Mesenchymal stem cell (in vitro differentiated cells and primary cell): ENCODE results near the gene MTTP.

ENCODE experiments used
- DNase-seq: peaks from one replicate; pipeline ENCODE4 v3.0.0-alpha.2; 2013
- H2AFZ ChIP-seq: one replicate; pipeline ENCODE4 v1.6.1; 2013; ENCODE audit warnings: low read depth, mild to moderate bottlenecking, control low read depth, inconsistent platforms, low read length, moderate library complexity
- H2AK5ac ChIP-seq: 2 replicates; pipeline ENCODE4 v1.6.1; 2013; ENCODE audit warnings: low read length, moderate library complexity, mild to moderate bottlenecking, inconsistent platforms; ENCODE audit not compliant: severe bottlenecking
- H2BK120ac ChIP-seq: one replicate; pipeline ENCODE4 v1.6.1; 2013; ENCODE audit warnings: low read depth, mild to moderate bottlenecking, inconsistent platforms, low read length, moderate library complexity
- H2BK12ac ChIP-seq, 2 experiments: one replicate each; pipeline ENCODE4 v1.6.1; 2013; ENCODE audit warnings: inconsistent platforms in 2 of 2, low read length in 2 of 2, mild to moderate bottlenecking in 2 of 2, moderate library complexity in 2 of 2, control low read depth in 1 of 2
- H2BK15ac ChIP-seq: one replicate; pipeline ENCODE4 v1.6.1; 2013; ENCODE audit warnings: mild to moderate bottlenecking, low read depth, inconsistent platforms; ENCODE audit not compliant: poor library complexity, severe bottlenecking
- H2BK5ac ChIP-seq: 2 replicates; pipeline ENCODE4 v1.6.1; 2013; ENCODE audit warnings: low read depth, mild to moderate bottlenecking, low read length, control low read depth, inconsistent platforms; ENCODE audit not compliant: poor library complexity, severe bottlenecking
- H3K14ac ChIP-seq, 2 experiments: one replicate each; pipeline ENCODE4 v1.6.1; 2013; ENCODE audit warnings: inconsistent platforms in 2 of 2, low read length in 2 of 2, control low read depth in 1 of 2, mild to moderate bottlenecking in 1 of 2, moderate library complexity in 1 of 2
- H3K18ac ChIP-seq, 2 experiments: one replicate each; pipeline ENCODE4 v1.6.1; 2013; ENCODE audit warnings: inconsistent platforms in 2 of 2, low read length in 2 of 2, control low read depth in 1 of 2, low read depth in 1 of 2, mild to moderate bottlenecking in 1 of 2
- H3K23ac ChIP-seq, 2 experiments: one replicate each; pipeline ENCODE4 v1.6.1; 2013; ENCODE audit warnings: inconsistent platforms in 2 of 2, low read length in 2 of 2, mild to moderate bottlenecking in 2 of 2, moderate library complexity in 2 of 2, control low read depth in 1 of 2
- H3K27ac ChIP-seq: 2 replicates; pipeline ENCODE4 v1.5.1; 2013; ENCODE audit warnings: mild to moderate bottlenecking, moderate library complexity, low read length, control low read depth, inconsistent platforms; ENCODE audit not compliant: poor library complexity, severe bottlenecking
- H3K27me3 ChIP-seq, 2 experiments: 2 replicates each; pipeline versions ENCODE4 v1.6.1 to v1.7.0; 2013; ENCODE audit warnings: low read length in 2 of 2, mild to moderate bottlenecking in 2 of 2, moderate library complexity in 2 of 2, control low read depth in 1 of 2, inconsistent platforms in 1 of 2; ENCODE audit not compliant: control insufficient read depth in 1 of 2, insufficient read depth in 1 of 2
- H3K36me3 ChIP-seq, 2 experiments: 2 replicates each; pipeline versions ENCODE4 v1.6.1 to v1.7.0; 2013; ENCODE audit warnings: low read length in 2 of 2, control low read depth in 1 of 2, inconsistent platforms in 1 of 2, low read depth in 1 of 2, mild to moderate bottlenecking in 1 of 2; ENCODE audit not compliant: insufficient read depth in 2 of 2, control insufficient read depth in 1 of 2
- H3K4ac ChIP-seq, 2 experiments: one replicate each; pipeline ENCODE4 v1.6.1; 2013; ENCODE audit warnings: inconsistent platforms in 2 of 2, low read length in 2 of 2, mild to moderate bottlenecking in 2 of 2, moderate library complexity in 2 of 2, control low read depth in 1 of 2, low read depth in 1 of 2
- H3K4me1 ChIP-seq: 2 replicates; pipeline ENCODE4 v1.6.1; 2013; ENCODE audit warnings: low read depth, low read length, control low read depth; ENCODE audit not compliant: control insufficient read depth, insufficient read depth
- H3K4me2 ChIP-seq: 2 replicates; pipeline ENCODE4 v1.6.1; 2013; ENCODE audit warnings: low read length, mild to moderate bottlenecking, inconsistent platforms; ENCODE audit not compliant: poor library complexity, severe bottlenecking
- H3K4me3 ChIP-seq, 2 experiments: 2 replicates each; pipeline versions ENCODE4 v1.5.1 to v1.7.0; 2013; ENCODE audit warnings: low read length in 2 of 2, mild to moderate bottlenecking in 2 of 2, control low read depth in 1 of 2, low read depth in 1 of 2; ENCODE audit not compliant: insufficient read depth in 1 of 2
- H3K79me1 ChIP-seq: replicated peaks from 2 replicates; pipeline ENCODE4 v1.6.1; 2013; ENCODE audit warnings: mild to moderate bottlenecking, control low read depth, low read length, inconsistent platforms; ENCODE audit not compliant: poor library complexity, severe bottlenecking
- H3K9ac ChIP-seq: 2 replicates; pipeline ENCODE4 v1.7.0; 2013; ENCODE audit warnings: mild to moderate bottlenecking, low read length, moderate library complexity
- H3K9me3 ChIP-seq: 2 replicates; pipeline ENCODE4 v1.7.0; 2013; ENCODE audit warnings: mild to moderate bottlenecking, low read length; ENCODE audit not compliant: control insufficient read depth
- H4K8ac ChIP-seq: one replicate; pipeline ENCODE4 v1.6.1; 2013; ENCODE audit warnings: inconsistent platforms, mild to moderate bottlenecking, low read length, moderate library complexity
- H4K91ac ChIP-seq: one replicate; pipeline ENCODE4 v1.6.1; 2013; ENCODE audit warnings: mild to moderate bottlenecking, low read length, inconsistent platforms
- WGBS: methylation state at CpG from one replicate; pipeline ENCODE4 v1.1.7; 2013; ENCODE audit warnings: mixed read lengths; 5-methylcytosine and 5-hydroxymethylcytosine counted together

MTTP gene

GRCh38 chr4:99636422-99636821 lies 61.8 kb downstream of the MTTP start:
- H3K9ac ChIP-seq = no peak overlapping the region
- no peak overlapping the region for H2AK5ac ChIP-seq
- no peak overlapping the region for H3K4ac ChIP-seq
- H4K8ac ChIP-seq = no peak overlapping the region
- no peaks in the 10 kb centered on the region for H3K79me1 ChIP-seq
- no peaks in the 10 kb centered on the region for H3K9me3 ChIP-seq
- no peak overlapping the region for H3K27ac ChIP-seq
- H3K18ac ChIP-seq = no peak overlapping the region
- H3K4me2 ChIP-seq = no peak overlapping the region
- no peak overlapping the region for H2BK12ac ChIP-seq
- no peak overlapping the region for H4K91ac ChIP-seq
- DNase-seq = no peak
- no peak overlapping the region for H2BK120ac ChIP-seq
- no peak overlapping the region for H3K14ac ChIP-seq
- no peak overlapping the region for H3K4me3 ChIP-seq
- H3K27me3 ChIP-seq = no peaks in the 10 kb centered on the region
- no peak overlapping the region for H2BK5ac ChIP-seq
- WGBS = 97% methylated on average over 2 of the region's 2 CpGs
- no peak overlapping the region for H2BK15ac ChIP-seq
- no peak overlapping the region for H2AFZ ChIP-seq
- H3K36me3 ChIP-seq = no peaks in the 10 kb centered on the region
- no peak overlapping the region for H3K23ac ChIP-seq
- peaks cover 2% of the 10 kb centered on the region for H3K4me1 ChIP-seq

GRCh38 chr4:99637174-99637573 lies 62.5 kb downstream of the MTTP start:
- no peak overlapping the region for H3K9ac ChIP-seq
- H3K79me1 ChIP-seq = no peaks in the 10 kb centered on the region
- no peak overlapping the region for H3K23ac ChIP-seq
- H3K4me1 ChIP-seq = peaks cover 1% of the 10 kb centered on the region
- H4K91ac ChIP-seq = no peak overlapping the region
- WGBS = 81% methylated on average over 4 of the region's 5 CpGs
- H3K14ac ChIP-seq = no peak overlapping the region
- no peak overlapping the region for H2BK5ac ChIP-seq
- H2BK15ac ChIP-seq = no peak overlapping the region
- H3K36me3 ChIP-seq = no peaks in the 10 kb centered on the region
- no peak overlapping the region for H3K4ac ChIP-seq
- H3K18ac ChIP-seq = no peak overlapping the region
- no peaks in the 10 kb centered on the region for H3K27me3 ChIP-seq
- H3K4me2 ChIP-seq = no peak overlapping the region
- H2AK5ac ChIP-seq = no peak overlapping the region
- no peak overlapping the region for H2BK12ac ChIP-seq
- no peak for DNase-seq
- no peak overlapping the region for H4K8ac ChIP-seq
- no peaks in the 10 kb centered on the region for H3K9me3 ChIP-seq
- no peak overlapping the region for H3K27ac ChIP-seq
- no peak overlapping the region for H3K4me3 ChIP-seq
- no peak overlapping the region for H2AFZ ChIP-seq
- no peak overlapping the region for H2BK120ac ChIP-seq

GRCh38 chr4:99640676-99641075 lies 66.1 kb downstream of the MTTP start:
- Histone ChIP-seq H3K4me1 (no peaks in the 10 kb centered on the region), H3K27me3 (no peaks in the 10 kb centered on the region), H3K18ac (no peak overlapping the region), H2BK5ac (no peak overlapping the region), H2BK12ac (no peak overlapping the region), H3K4me2 (no peak overlapping the region), H3K36me3 (no peaks in the 10 kb centered on the region), H3K9ac (no peak overlapping the region), H2BK120ac (no peak overlapping the region), H3K27ac (no peak overlapping the region), H3K4ac (no peak overlapping the region), H3K9me3 (no peaks in the 10 kb centered on the region), H3K79me1 (no peaks in the 10 kb centered on the region), H4K8ac (no peak overlapping the region), H3K14ac (no peak overlapping the region), H4K91ac (no peak overlapping the region), H3K4me3 (no peak overlapping the region), H2BK15ac (no peak overlapping the region), H2AFZ (no peak overlapping the region), H3K23ac (no peak overlapping the region), H2AK5ac (no peak overlapping the region)
- no CpG with 5 or more reads among the region's 2 CpGs for WGBS
- DNase-seq = no peak

GRCh38 chr4:99642725-99643489 lies 68.3 kb downstream of the MTTP start:
- no peak for DNase-seq
- Histone ChIP-seq H3K9me3 (no peaks in the 10 kb centered on the region), H2BK5ac (no peak overlapping the region), H3K4ac (no peak overlapping the region), H2BK12ac (no peak overlapping the region), H3K18ac (no peak overlapping the region), H3K79me1 (no peaks in the 10 kb centered on the region), H3K36me3 (no peaks in the 10 kb centered on the region), H2AK5ac (no peak overlapping the region), H3K4me2 (no peak overlapping the region), H3K4me3 (no peak overlapping the region), H2BK15ac (no peak overlapping the region), H3K23ac (no peak overlapping the region), H3K27ac (no peak overlapping the region), H3K4me1 (no peaks in the 10 kb centered on the region), H3K9ac (no peak overlapping the region), H3K27me3 (no peaks in the 10 kb centered on the region), H4K91ac (no peak overlapping the region), H4K8ac (no peak overlapping the region), H2AFZ (no peak overlapping the region), H3K14ac (no peak overlapping the region), H2BK120ac (no peak overlapping the region)
- 86% methylated on average over 6 of the region's 7 CpGs for WGBS
